OCI-LY1 (cell line): ENCODE measurements around the gene DYNC1I1.

ENCODE experiments used
- CTCF ChIP-seq: fragments of 200-600 bp; sonication (generic), shearing (Covaris generic); IDR thresholded peaks from 2 replicates; pipeline ENCODE4 v1.5.1; 2017; ENCODE audit warnings: mild to moderate bottlenecking, antibody characterized with exemption, low read length, moderate library complexity, mixed read lengths
- EZH2 ChIP-seq: fragments of 200-600 bp; sonication (generic), shearing (Covaris generic); IDR thresholded peaks from 2 replicates; pipeline ENCODE4 v1.8.0; 2017; ENCODE audit warnings: borderline replicate concordance, mixed run types, mild to moderate bottlenecking, antibody characterized with exemption, low read length, moderate library complexity, mixed read lengths

- TF ChIP-seq CTCF = no peak
- no peak for TF ChIP-seq EZH2
These were observed 95.0 kb downstream of the DYNC1I1 start for GRCh38 chr7:95867309-95867708.
